Suprapubic skin (tissue), 4 donors: ENCODE results near the gene PTPRN2.

ENCODE experiments used
- CTCF ChIP-seq, 2 donors: fragments of 200-600 bp in 1 of 2; fragments of 450-650 bp in 1 of 2; sonication (generic) in 1 of 2; IDR thresholded peaks; one replicate each; pipeline ENCODE4 v1.5.1; 2016 to 2019; ENCODE audit warnings: antibody characterized with exemption in 2 of 2, mild to moderate bottlenecking in 1 of 2, moderate library complexity in 1 of 2
- EP300 ChIP-seq: sonication (generic); formaldehyde crosslinking; IDR thresholded peaks from one replicate; pipeline ENCODE4 v1.6.1; 2017; ENCODE audit warnings: antibody characterized with exemption
- POLR2A ChIP-seq, 2 donors: fragments of 450-650 bp; IDR thresholded peaks; one replicate each; pipeline ENCODE4 v1.6.1; 2017; ENCODE audit warnings: antibody characterized with exemption in 2 of 2, mild to moderate bottlenecking in 2 of 2, moderate library complexity in 2 of 2
- POLR2AphosphoS5 ChIP-seq, 3 donors: sonication (generic); formaldehyde crosslinking; IDR thresholded peaks; one replicate each; pipeline ENCODE4 v1.6.1; 2017; ENCODE audit warnings: antibody characterized with exemption in 3 of 3

- TF ChIP-seq CTCF (IDR thresholded peaks at IDR 0.05) (no peak), POLR2A (IDR thresholded peaks at IDR 0.05) (no peak), EP300 (no peak), POLR2AphosphoS5 (IDR thresholded peaks at IDR 0.05) (no peak)
These were observed 790.8 kb downstream of the PTPRN2 start for GRCh38 chr7:157796846-157797245.
